HG02588 (cell line): ENCODE data around the gene ACTR8.
"Not testable (repeated sequence)": the region's sequence is repeated elsewhere in the genome, so short reads cannot be mapped to it uniquely, and the experiment has no call there.

Experiments used
- ATAC-seq: cut with Tn5 transposase; IDR thresholded peaks from one replicate; pipeline ENCODE4 v1.9.1; 2021; ENCODE audit warnings: mild to moderate bottlenecking, moderate library complexity; ENCODE audit not compliant: unreplicated experiment

ACTR8 gene, protein sequence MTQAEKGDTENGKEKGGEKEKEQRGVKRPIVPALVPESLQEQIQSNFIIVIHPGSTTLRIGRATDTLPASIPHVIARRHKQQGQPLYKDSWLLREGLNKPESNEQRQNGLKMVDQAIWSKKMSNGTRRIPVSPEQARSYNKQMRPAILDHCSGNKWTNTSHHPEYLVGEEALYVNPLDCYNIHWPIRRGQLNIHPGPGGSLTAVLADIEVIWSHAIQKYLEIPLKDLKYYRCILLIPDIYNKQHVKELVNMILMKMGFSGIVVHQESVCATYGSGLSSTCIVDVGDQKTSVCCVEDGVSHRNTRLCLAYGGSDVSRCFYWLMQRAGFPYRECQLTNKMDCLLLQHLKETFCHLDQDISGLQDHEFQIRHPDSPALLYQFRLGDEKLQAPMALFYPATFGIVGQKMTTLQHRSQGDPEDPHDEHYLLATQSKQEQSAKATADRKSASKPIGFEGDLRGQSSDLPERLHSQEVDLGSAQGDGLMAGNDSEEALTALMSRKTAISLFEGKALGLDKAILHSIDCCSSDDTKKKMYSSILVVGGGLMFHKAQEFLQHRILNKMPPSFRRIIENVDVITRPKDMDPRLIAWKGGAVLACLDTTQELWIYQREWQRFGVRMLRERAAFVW

DNA sequence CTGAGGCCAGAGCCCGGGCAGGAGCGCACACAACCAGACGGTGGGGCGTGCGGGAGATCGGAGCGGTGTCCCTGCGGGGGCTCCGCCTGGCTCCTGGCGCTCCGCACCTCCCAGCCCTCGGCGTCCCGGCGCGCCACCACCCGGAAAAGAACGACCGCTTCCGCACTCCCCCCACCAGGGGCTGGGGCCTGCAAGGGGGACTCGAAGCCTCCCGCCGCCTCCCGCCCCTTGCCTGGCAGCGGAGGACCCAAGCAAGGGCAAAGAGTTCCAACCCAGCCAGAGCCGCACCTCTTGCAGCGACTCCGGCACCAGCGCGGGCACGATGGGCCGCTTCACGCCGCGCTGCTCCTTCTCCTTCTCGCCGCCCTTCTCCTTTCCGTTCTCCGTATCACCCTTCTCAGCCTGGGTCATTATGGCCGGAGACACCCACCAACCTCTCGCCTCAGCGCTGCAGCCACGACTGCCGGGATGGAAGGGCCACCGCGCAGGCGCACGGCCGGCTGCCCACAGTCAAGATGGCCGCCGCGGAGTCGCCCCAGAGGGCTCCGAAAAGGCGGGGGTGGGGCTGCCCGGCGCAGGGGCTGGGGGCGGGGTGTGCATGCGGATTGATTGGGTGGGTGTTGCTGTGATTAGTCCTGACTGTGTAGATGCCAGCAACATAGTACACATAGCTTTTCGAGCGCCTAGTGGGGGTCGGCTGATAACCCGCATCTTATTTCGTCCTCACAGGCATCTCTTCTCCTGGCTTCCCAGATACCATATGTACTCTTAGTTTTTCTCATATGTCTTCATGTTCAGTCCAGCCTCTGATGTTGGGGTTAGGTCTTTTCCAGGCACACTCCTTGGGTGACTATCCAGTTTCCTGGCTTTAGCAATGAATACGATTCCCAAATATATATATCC is at the start of gene ACTR8:
ACTR8 (minus strand) TSS at position 462 of the 903 bp plus-strand sequence; CDS start at position 411, 51 bp downstream.
- peak; percentile 87 for ATAC-seq

DNA sequence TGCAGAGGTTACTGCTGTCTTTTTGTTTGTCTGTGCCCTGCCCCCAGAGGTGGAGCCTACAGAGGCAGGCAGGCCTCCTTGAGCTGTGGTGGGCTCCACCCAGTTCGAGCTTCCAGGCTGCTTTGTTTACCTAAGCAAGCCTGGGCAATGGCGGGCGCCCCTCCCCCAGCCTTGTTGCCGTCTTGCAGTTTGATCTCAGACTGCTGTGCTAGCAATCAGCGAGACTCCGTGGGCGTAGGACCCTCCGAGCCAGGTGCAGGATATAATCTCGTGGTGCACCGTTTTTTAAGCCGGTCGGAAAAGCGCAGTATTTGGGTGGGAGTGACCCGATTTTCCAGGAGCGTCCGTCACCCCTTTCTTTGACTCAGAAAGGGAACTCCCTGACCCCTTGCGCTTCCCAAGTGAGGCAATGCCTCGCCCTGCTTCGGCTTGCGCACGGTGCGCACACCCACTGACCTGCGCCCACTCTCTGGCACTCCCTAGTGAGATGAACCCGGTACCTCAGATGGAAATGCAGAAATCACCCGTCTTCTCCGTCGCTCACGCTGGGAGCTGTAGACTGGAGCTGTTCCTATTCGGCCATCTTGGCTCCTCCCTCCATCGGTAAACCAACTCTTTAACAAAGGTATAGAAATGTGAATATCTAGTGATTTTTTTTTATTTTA is 45.4 kb upstream of the ACTR8 start:
- not testable (repeated sequence) for ATAC-seq

DNA sequence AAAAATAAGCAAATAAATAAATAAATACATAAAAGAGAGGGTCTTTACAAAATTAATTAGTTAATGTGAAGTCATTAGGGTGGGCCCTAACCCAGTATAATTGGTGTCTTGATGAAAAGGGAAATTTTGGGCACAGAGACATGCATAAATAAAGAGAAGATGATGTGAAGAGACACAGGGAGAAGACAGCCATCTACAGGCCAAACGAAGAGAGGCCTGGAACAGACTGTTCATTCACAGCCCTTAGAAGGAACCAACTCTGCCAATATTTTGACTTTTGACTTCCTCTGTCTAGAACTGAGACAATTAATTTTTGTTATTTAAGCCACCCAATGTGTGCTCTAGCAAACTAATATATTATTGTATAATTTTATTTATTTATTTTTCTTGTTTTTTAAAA is 39.3 kb upstream of the ACTR8 start:
- no peak for ATAC-seq

DNA sequence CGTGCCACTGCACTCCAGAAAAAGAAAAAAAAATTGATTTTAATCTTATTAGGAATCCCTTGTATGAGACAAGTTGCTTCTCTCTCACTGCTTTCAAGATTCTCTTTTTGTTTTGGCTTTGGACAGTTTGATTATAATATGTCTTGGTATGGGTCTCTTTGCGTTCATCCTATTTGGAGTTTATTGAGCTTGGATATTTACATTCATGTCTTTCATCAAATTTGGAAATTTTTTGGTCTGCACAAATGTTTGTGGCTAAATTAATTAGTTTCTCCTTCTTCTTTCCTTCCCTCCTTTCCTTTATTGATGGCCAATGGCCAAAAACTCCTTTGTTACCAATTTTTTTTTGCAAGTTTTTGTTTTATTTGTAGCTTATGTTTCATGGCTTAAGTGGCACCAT is 37.8 kb upstream of the ACTR8 start:
- ATAC-seq: no peak

DNA sequence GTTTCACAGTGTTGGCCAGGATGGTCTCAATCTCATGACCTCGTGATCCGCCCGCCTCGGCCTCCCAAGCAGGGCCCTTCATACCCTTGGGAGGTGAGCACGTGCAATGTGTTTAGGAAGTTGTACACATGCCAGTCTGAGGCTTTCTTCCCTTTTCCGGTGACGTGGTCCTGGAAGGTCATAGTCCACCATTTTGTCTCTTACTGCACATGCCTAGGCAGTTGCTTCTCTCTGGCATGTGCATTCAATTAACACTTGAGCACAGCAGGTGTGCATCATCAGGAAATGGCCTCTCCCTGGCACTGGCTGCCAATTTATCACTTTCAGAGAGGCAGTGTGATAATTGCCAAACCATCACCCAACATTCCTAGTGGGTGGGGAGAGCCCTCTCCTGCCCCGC is 31.4 kb upstream of the ACTR8 start:
- no peak for ATAC-seq

DNA sequence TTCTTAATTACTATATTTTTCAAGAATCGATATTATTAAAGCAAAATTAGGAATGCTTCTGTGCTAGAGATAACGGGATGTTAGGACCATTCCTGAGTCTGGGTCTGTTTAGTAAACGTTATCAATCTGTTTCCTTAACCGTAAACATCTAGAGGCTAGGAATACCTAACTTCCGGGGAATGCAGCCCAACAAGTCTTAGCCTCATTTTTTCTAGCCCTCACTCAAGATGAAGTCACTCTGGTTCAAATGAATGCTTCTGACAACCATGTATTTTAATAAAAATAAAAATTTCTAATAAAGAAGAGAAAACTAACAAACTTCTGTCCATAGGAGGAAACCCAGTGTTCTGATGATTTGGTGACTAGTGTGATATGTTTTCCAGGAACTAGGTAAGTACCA is 20.8 kb upstream of the ACTR8 start:
- ATAC-seq: no peak

DNA sequence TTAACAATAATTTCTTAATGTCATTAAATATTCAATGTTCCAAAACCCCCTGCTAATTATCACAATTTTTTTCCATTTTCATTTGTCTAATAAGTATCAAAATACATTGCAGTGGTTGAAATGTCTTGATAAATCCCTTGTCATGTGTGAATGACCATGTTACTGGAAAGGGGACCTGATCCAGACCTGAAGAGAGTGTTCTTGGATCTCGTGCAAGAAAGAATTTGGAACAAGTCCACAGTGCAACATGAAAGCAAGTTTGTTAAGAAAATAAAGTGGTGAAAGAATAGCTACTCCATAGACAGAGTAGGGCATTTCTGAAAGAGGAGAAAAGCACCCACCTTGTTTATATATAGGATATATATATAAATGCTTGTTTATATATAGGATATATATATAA is 20.1 kb upstream of the ACTR8 start:
- ATAC-seq: no peak

DNA sequence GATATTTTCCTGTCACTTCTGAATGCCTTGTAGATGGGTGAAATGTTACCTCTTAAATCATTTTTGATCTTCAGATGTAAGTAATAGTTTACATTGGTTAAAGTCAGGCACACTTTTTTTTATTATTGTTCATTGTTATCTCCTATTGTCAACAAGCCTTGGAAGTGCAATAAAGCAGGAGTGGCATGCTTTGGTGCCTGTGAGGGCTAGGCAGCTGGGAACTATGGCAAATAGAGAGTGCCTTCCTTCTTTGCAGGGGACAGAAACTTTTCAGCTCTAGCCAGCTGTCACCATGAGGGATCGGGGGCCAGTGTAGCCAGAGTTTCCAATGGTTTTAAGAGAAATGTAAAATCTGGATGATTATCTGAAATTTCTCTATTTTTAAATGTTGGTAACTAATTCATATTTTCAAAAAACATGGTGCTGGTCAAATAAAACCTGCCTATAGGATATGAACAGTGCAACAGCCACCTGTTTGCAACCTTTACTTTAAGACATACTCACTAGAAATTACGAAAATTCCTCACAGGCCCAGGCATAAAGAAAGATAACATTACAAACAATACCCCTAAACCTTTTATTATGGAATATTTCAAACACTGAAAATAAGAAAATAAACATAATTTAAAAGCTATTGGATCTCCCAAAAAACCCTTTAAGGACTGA is 18.8 kb upstream of the ACTR8 start:
- ATAC-seq: no peak

DNA sequence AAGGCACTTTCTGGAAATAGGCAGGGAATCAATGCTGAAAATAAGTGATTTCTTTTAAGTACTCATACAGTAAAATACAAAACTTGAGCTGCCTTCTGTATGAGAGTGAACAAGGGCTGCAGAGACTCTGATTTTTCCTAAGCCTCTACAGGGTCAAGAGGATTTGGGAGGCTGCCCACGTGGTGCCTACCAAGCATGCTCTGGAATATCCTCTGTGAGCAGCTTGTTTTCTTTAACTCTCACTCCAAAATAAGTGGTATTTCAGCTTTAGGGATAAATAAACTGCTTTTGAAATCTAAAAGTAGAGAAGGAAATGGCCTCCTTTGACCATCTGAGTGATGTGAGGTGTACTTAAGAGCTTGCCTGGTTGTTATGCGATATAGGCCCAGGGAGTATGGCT is 17.8 kb upstream of the ACTR8 start:
- ATAC-seq: no peak

DNA sequence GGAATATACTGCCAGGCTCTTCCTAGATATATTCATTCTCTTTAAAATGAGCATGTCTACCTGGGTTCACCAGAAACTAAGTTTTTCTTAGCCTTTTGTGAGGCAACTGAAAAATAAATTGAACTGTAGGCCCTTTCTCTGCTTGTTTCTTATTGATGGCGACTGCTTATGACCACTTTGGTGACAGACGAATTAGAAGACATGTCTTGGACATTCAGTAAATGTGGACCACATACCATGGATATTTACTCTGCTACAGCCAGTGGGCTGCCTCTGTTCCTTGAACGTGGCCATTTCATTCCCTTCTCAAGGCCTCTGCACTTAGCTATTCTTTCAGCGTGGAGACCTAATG is 10.3 kb upstream of the ACTR8 start:
- ATAC-seq: no peak

DNA sequence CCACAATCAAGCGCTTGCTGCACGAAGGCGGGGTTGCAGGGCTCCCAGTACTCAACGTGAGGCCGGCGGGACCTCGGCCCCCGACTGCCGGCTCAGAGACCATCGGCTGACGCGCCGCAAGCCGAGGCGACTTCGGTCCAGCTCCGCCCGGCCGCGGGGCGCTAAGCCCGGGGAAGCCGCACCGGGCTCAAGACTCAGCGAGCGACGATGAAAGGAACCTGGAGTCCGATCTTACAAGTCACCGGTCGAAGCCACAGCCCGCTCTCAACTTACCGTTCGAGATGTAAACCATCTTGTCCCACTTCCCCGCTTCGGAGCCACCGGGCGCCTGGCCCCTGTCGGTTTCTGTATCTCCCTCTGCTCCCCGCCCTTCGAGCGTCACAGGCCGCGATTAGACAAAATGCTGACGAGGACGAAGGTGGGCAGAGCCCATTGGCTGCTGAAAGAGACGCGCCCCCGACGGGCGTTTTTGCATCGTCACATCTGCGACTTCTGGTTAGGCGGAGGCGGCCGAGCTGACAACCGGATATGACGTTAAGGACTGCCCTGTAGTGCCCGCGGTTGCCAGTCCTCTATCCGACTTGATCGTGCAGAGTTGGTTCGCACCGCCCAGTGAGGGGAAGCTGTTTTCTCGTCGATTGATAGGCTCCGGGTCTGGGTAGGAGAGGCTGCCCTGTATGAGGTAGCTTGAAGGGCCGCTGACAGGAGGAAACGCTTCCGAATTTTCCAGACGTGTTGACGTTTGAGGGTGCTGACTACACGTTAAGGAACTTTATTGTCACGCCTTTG is 9.7 kb upstream of the ACTR8 start, which contains the start of gene SELENOK:
SELENOK (minus strand) TSS at position 363 of the 789 bp plus-strand sequence.
- peak; percentile 95 for ATAC-seq

DNA sequence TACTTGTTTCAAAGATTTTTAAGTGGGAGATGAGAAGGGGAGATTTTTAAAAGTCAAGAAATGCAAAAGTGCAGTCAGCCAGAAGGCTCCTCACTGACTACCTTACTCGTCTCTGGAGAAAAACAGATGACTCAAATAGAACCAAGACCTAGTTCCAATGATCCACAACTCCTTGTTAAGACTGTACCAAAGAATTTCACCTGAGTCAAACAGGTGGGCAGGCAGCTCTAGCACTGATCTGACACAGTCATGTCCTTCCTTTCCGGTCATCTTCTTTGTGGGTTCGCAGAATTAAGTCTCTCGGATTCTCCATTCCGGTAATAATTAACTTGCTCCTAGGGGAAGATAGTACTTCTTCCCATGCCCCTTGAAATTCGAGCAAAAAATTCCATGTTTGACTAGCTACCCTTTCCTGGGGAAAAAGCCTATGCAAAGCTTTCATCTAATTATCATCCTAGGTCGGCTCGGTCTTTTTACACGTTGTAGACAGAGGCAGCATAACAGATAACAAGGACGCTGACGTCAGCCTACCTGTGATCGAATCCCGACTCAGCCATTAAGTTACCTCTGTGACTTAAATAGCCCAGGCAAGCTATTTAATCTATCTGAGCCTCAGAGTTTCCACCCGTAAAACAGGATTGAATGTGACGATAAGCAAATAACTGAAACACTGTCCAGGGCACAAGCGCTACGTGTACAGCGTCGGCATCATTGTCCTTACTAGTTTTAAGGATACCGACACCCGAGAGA is 8.9 kb upstream of the ACTR8 start:
- no peak for ATAC-seq

DNA sequence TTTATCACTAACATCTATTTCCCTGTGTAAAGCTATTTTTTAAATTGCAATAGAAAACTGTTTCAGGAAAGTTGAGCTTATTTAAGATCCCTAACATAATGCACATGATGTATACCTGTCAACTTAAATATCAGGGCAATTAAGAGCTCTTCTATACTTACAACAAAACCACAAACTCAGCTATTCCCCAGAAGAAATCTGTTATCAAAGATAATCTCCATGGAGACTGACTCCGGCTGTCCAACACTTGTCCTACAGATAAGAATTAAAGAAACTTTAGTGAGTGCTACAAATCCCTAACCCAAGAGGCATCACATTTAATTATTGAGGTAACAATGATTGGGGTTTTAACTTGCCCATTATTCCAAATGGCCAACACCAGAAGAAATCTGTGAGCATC is 6.3 kb upstream of the ACTR8 start:
- ATAC-seq: no peak

DNA sequence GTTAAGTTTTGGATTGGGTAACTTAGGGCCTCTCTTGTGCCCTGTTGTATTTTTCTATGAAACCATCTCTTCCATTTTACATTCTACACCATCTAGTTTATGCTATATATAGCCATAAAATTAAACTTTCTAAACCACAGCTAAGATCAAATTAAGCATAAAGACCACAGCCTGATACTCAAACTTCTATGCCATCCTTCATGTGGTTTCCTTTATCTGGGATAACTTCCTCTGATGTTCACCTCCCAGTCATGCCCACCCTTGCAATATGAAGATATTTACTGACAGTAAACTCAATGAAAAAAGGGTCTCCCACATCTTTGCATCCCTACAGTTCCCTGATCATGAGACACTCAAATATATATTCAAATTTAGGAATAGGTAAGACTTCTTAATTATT is 5.5 kb upstream of the ACTR8 start:
- ATAC-seq: no peak

DNA sequence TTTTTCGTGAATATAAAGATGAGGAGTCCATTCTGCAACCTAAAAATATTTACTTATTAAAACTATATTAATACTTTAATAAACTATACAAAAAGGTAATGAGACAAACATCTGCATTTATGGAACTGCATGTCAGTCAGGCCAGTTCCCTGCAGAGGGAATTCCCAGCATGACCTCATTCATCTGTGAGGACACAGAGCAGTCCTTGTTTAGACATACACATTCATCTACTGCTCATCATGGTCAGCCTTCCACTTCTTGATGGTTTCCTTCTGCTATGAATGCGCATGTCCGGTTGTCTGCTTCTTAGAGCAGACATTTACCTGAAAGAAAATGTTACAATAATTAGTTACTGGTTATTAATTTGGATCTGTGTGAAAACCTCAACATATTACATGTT is 3.3 kb upstream of the ACTR8 start:
- ATAC-seq: no peak

DNA sequence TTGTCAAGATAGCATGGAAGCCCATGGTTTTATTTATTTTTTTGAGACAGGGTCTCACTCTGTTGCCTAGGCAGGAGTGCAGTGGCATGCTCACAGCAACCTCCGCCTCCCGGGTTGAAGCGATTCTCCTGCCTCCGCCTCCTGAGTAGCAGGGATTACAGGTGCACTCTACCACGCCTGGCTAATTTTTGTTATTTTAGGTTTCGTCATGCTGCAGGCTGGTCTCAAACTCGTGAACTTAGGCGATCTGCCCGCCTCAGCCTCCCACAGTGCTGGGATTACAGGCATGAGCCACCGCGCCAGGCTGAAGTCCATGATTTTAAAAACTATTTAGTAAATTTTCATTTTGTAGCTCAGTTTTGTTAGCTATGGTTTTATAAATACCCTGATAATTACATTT is 2.7 kb upstream of the ACTR8 start:
- ATAC-seq: no peak

DNA sequence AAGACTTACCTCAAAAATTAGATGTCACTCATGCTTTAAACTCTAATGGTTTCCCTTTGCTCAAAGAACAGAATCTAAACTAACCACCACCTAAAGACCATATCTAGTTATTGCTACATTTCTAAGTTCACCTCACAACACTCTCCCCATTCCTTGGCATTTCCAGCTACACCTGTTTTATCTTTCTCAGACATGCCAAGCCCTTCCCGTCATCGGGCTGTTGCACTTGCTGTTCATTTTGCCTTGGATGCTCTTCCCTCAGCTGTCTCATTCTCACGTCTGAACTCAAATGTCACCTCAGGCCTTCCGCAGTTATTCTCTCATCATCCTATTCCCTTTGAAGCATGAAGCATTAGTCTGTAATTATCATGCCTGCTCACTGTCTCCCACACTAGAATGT is 1.1 kb upstream of the ACTR8 start:
- ATAC-seq: no peak

DNA sequence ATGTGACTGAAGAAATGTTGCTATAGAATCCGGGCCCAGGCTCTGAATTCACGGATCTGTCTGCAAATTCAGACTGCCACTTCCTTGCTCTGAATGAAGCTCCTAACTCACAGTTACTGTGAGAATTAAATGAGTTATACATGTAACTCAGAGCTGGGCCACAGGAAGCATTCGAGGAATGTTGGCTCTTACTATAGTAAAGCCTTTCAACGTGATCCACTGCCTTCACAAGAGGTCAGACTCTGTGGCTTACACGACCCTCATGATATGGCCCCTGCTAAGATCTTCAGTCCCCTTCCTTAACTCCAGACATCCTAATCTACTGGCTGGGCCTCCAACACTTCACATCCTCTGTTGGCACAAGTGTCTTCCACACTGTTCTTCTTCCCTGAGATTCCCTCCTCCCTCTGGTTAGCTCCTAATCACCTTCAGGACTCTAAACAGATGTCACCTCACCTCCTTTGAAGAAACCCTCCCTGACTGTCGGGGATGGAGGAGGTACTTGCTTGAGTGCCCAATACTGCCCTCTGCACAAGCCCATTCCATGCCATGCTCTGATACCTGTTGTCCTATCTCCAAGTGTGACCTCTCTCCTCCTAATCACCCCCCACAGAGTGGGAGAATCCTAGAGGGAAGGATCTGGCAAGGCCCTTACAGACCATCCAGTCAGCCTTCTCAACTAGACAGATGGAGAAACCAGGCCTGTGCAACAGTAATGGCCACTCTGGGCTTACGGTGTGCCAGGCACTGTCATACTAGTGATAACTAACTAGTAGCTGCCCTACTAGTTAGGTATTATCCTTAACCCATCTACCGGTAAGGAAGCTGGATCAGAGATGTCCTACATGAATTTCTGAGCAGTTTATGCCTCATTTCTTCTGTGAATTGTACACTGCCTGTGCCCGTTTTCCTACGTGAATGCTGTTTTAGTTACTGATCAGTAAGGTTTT is 1.3 kb downstream of the ACTR8 start:
- ATAC-seq: no peak
